HG03469 (cell line): ENCODE data around the gene RAB9A.
"Not testable (repeated sequence)": the region's sequence is repeated elsewhere in the genome, so short reads cannot be mapped to it uniquely, and the experiment has no call there.

Experiments used
- ATAC-seq: cut with Tn5 transposase; IDR thresholded peaks from one replicate; pipeline ENCODE4 v1.9.1; 2021; ENCODE audit warnings: mild to moderate bottlenecking, moderate library complexity, moderate number of reproducible peaks; ENCODE audit not compliant: unreplicated experiment

RAB9A gene, protein sequence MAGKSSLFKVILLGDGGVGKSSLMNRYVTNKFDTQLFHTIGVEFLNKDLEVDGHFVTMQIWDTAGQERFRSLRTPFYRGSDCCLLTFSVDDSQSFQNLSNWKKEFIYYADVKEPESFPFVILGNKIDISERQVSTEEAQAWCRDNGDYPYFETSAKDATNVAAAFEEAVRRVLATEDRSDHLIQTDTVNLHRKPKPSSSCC

DNA sequence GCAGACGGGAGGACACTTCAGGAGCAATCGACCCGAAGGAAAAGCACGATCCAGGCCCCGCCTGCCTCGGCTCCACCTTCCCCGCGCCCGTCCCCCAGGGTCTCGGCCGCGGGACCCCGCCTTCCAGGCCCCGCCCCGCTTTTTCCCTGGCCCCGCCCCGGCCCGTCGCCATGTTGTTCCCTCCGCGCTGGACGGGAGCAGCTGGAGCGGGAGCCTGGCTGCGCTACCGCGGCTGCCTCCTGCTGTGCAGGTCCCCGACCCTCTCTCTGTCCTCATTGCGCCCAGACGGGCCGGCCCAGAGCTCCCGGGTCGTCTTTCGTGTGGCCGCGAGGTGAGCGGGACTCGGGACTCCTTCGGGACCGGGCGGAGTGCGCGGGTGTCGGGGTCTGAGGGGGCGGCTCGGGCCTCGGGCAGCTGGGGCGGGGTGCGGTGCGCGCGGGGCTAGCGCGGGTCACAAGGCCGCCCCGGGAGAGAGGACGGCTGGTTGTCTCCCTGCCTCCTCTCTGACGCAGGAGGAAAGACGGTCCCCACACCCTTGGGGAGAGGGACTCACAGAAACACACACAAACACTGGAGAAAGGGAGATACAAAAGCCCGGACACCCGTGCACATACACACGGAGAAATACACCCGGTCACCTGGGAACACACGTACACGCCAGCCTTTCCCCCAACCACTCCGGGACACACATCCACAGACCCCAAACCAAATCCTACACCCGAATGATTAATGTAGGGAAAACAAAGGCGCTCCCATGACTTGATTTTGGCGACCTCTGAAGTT is at the start of gene RAB9A:
TSS of gene RAB9A (plus strand) at position 171 of the 783 bp plus-strand sequence. CDS start 19,619 bp downstream, outside the sequence.
- no peak for ATAC-seq

DNA sequence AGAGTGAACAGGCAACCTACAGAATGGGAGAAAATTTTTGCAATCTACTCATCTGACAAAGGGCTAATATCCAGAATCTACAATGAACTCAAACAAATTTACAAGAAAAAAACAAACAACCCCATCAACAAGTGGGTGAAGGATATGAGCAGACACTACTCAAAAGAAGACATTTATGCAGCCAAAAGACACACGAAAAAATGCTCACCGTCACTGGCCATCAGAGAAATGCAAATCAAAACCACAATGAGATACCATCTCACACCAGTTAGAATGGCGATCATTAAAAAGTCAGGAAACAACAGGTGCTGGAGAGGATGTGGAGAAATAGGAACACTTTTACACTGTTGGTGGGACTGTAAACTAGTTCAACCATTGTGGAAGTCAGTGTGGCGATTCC is 47.2 kb upstream of the RAB9A start:
- ATAC-seq: not testable (repeated sequence)

DNA sequence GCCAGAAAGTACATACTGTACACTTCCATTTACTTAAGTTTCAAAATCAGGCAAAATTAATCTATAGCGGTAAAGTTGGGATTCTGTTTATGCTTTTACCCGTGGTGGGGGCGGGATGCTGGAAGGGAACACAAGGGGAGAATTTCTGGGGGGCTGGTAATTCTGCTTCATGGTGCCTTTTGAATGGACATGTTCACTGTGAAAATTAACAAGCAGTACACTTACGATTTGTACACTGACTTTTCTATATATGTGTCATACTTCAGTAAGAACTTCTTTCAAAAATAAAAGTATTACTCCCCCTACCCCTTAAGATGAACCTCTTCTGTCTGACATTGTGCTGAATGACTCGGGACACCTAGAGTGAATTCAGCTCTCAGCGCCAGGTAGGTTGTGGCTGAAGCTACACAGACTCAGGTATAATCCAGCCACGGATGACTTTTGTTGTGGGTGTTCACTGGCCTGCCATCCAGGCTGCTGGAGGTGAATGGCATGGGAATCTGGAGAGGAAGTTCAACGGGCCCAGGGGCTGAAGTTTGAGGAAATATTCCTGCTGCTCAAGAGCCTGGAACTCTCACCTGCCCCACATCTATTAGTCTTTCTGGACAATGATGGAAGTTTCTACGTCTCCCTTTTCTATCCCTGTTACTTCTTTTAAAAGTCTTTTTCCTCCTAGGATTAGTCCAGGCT is 43.3 kb upstream of the RAB9A start:
- no peak for ATAC-seq

DNA sequence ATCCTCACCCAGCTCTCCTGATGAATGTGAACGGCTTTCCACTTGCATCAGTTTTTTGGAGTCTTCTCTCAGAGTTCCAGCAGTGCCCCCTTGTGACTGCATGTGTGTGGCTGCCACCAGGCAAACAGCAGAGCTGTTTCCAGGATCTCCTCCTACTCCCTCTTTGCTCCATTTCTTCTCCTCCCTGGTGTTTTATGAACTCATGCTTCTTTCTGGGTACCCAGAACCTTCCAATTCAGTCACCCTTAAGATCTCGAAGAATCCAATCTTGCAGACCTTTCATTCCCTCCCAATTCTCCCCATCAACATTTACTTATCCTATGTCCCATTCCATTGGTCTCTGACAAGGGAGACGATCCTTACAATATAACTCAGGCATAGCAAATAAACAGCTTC is 42.8 kb upstream of the RAB9A start:
- no peak for ATAC-seq

DNA sequence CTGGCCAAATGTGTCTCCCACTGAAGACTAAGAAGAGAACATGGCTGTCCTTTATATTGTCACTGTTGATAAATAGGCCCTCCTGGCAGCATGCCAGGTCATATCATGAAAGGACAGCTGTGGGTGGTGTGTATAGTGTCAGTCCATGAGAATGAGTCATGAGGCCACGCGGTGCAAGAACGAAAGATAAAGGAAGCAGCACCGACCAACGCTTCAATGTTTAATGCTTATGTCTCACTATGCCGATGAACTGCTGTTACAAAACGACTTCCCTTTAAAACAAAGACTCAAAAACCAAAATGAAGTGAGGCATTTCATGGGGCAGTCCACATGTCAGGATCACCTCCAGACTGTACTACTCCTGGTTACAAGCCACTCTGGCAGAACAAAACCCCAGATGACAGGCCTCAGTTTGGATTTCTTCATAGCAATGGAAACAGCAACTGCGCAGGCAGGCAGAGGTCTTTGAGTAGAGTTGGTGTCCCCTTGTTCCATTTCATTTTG is 41.2 kb upstream of the RAB9A start:
- ATAC-seq: no peak

DNA sequence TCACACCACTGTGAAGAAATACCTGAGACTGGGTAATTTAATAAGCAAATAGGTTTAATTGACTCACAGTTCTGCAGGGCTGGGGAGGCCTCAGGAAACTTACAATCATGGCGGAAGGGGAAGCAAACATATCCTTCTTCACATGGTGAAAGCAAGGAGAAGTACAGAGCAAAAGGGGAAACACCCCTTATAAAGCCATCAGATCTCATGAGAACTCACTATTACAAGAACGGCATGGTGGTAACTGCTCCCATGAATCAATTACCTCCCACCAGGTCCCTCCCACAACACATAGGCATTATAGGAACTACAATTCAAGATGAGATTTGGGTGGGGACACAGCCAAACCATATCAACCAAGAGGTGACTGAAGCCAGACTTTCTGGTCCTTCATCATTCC is 40.6 kb upstream of the RAB9A start:
- ATAC-seq: not testable (repeated sequence)

DNA sequence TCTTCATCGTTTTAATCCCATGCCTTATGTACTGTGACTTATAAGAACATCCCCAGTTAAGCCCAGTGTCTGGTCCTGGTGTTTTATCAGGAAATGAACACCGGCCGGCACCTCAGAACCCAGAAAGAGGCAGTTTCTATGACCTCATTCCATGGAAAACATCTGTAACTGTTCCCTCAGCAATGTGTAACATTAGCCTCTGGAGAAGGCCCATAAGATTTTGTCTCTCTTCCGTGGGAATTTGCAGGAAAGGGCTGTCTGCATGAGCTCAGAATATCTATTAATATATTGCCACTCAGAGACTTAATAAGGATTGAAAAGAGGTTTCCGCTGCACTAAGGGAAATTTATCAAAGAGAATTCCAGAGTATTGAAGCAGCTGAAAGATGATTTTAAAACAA is 39.1 kb upstream of the RAB9A start:
- no peak for ATAC-seq

DNA sequence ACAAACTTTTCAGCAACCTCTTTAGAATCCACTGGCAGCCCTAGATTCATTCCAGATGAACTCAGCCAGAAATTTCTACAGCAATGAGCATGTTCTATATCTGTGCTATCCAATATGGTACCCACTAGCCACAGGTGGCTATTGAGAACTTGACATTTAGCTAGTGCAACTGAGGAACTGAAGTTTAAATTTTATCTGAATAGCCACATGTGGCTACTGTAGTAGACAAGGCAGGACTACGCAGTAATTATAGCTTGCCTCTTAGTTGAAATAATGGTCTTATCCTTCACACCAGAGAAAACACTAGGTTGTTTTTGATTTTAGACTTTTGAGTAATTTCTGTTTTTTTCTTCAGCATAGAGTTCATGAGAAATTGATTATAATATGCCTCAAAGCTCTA is 38.6 kb upstream of the RAB9A start:
- no peak for ATAC-seq

DNA sequence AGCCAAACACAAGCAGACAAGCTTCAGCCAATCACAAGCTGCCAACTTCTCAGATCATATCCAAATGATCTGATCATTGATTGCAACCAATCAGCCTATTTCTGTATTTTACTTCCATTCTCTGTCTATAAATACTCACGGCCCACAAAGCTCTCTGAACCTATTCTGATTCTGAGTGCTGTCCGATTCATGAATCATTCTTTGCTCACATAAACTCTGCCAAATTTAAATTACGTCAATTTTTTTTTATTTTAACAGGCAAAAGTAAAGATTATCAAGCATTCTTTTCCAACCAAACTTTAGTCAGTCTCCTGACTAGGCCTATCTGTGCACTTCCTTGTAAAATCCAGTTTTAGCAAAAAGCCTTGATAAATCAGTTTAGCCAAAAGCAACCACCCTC is 37.8 kb upstream of the RAB9A start:
- no peak for ATAC-seq

DNA sequence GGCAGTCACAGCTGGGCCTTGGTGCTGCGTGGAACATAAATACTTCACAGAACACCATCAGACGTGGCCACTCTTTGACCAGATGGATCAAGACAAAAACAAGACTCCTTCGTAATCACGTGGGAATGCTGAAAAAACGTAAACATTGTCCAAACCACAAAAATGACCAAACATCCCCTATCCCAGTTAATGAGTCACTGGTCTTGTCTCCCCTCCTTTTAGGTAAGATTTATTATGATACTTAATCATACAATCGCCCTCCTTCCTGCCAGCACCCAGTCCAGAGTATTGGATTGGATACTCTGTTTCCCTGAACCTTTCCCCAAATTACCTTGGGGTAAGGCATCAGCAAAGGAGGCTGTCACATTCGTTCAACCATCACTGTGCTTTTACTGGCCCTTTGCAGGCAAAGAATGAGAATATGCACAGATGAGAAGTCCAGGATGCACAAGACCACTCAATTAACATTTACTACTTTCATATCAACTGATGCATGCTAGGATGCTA is 36.6 kb upstream of the RAB9A start:
- ATAC-seq: no peak

DNA sequence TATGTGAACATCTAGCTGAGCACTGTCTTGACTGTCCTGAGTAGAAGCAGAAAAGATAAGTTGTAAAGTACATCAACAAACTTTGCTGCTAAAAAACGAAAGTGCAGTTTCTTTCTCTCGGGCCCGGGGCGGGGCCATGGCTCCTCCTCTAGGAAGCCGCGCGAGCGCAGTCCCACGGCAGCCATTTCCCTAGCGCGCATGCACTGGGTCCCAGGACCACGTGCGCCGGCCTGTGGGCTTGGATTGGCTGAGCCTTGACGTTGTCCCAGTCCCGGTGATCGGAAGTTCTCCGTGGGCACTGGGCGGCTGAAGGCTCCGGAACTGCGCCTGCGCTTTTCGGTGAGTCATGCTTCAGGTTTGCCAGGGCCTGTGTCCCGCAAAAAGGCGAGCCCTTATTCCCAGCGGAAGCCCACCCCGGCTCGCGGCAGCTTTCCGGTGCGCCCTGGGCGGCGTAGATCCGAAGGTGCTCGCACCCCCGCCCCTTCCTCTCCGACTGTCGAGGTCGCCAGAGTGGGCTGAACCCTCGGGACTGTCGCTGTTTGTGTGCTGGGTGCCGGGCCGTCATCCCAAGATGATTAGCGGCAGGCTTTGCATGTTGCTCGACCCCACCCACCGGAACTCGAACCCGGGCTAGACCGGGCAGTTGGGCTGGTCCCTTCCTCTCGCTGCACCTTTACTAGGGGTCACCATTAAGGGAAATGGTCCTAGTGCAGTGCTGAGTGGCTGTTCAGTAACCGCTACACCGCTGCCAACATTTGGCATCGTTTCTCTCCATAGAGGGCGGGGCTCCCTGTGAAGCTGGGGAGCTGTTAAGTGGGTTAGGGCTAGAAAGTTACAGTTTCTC is 35.9 kb upstream of the RAB9A start, which contains the start of gene TCEANC:
TSS of gene TCEANC (plus strand) at position 292 of the 844 bp plus-strand sequence. CDS start 9,368 bp downstream, outside the sequence.
- peak; percentile 90 for ATAC-seq

DNA sequence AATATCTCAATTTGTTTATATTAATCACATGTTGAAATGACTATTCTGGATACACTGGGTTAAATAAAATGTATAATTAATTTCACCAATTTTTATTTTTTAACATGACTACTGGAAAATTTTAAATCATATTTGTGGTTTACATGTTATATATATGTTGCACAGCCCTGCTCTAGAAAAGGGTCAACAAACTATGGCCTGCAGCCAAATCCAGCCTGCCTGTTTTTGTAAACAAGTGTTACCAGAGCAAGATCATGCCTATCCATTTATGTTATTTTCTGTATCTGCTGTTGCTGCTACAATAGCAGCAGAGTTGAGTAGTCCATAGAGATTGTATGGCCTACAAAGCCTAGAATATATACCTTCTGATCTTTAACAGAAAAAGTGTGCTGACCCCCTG is 34.8 kb upstream of the RAB9A start:
- ATAC-seq: no peak

DNA sequence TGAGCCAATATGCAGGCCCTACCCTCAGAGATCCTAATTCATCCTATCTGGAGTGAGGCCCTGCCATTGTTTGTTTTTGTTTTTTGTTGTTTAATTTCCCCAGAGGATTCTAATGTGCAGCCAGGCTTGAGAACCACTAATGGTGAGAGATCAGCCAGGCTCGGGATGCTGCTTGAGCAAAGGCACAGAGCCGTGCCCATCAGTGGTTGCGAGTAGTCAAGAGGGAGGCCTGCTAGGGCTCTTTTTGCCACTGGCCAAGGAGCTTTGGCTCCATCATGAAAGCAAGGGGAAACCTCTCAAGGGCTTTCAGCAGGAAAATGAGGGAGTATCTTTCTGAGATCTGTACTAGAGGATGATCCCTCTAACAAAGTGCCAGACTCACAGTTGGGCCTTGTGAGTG is 33.3 kb upstream of the RAB9A start:
- no peak for ATAC-seq

DNA sequence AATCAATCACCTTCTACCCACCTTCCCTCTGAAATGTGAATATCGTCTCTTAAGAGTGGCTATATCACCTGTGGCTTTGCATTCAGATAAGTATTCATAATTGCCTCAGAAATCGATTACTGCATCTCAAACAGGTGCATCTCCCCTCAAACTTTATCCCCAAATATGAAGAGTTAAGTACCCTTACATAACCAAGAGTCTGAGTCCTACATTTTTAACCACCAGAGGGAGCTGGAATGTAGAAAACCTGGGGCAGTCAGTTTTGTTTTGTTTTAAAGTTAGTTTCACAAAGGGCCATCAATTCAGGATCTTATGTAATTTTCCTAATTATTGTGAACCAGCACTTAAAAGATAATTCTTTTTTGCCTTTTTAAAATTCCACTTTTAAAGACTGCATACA is 30.3 kb upstream of the RAB9A start:
- ATAC-seq: no peak

DNA sequence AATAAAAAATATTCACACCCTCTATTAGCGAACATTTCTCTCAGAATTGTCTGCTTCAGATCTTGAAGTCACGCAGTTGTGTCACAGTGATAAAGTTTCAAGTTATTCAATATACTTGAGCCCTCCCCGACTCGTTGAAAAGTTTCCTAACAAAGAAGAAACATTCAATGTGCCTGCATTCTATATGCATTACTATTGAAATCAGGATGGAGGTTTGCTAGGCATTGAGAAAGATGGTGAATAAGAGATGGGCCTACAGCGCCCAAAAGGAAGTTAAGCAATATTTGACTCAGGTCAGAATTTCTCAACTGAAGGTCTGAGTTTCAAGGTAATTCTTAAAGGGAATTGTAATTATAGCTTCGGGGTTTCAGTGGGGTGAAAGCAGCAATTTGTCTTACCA is 29.9 kb upstream of the RAB9A start:
- no peak for ATAC-seq

DNA sequence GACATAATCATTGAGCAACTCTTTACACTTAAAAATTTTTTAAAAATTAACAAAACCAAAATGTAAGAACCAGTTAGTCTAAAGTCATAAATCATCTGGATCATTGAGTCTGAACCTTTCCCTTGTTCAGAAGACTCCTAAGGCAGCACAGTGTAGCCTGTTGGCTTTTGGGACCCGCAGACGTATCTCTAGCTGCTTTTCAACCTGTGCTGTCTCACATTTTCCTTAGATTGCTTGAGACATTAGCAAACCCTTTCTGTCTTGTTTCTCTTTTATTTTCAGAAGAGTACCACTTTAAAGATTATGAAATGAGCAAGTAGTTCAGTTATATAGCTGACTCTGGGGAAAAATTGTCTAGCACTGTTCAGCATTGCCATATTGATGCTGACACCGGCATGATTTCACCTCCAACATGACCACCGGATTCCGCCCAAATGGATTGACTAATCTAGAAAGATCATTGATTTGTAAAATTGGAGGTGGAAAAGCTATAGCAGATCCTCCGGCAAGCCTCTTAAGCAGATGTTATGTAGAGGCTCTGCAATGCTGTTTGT is 27.1 kb upstream of the RAB9A start:
- no peak for ATAC-seq

DNA sequence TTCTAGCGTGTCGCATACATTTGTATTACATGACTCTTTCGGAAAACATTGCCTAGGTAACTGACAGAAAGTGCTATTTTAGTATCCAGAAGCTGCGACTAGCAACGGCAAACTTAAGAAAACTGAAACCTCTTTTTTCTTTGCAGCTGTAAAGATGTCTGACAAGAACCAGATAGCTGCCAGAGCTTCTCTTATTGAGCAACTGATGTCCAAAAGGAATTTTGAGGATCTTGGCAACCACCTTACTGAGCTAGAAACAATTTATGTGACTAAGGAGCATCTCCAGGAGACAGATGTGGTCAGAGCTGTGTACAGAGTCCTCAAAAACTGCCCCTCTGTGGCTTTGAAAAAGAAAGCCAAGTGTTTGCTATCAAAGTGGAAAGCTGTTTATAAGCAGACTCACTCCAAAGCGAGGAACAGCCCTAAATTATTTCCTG is 26.6 kb upstream of the RAB9A start:
- ATAC-seq: no peak

DNA sequence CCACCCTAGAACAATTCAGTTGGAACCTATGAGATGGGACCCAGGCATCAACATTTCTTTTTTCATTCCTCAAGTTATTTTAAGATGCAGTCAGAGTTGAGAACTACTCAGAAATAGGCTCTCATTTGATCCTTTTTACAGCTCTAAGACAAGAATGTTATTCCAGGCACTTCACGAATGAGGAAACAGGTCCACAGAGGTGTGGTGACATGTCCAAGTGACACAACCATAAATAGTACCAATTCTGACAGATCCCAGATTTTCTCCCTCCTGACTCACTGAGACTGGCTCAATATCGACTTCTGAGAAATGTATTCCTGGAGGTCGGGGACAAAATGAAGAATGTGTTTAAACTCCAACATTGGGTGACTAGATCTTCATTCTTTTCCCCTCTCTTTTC is 24.9 kb upstream of the RAB9A start:
- ATAC-seq: no peak

DNA sequence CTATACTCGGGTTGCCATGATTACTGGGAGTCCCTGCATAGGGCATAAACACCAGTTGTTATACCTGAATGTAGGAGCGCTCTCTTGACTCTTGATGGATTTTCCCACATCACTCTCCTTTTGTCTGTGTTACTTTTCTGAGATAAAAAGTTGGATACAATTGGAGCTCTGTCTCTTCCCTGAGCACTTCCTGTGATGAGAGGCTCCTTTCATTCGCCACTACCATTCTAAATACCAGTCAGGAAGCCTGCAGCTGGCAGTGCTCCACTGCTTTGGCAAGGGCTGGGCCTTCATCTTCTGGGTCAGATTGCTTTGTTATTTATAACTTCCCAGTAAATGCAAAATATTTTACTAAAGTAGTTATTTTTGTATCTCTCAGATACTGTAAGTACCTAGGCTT is 22.1 kb upstream of the RAB9A start:
- ATAC-seq: no peak

DNA sequence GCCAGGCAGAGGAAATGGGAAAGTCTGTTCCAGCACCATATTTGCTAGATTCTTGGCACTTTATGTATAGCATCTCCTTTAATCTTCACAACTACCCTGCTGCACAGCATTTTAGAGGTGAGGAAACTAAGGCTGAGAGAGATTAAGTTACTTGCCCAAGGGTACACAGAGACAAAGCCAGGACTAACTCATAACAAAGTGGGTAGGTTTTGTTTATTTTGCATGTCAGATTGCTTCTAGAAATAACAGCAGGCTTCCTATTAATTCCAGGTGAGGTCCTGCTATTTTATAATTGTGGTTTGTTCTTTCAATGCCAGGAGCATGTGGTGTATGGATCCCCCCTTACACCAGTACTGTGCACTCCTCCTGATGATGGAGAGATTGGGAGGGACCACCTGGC is 21.0 kb upstream of the RAB9A start:
- ATAC-seq: no peak
